ENCODE results near the gene FNBP1L. TPM values are rescaled to one million over a fixed set of nuclear protein-coding genes. Genes with fewer than 3 reads are reported as not detected.

The FNBP1L gene
- total RNA-seq, 2 donors from 2014 or later = 12.2 to 13.2 TPM

DNA sequence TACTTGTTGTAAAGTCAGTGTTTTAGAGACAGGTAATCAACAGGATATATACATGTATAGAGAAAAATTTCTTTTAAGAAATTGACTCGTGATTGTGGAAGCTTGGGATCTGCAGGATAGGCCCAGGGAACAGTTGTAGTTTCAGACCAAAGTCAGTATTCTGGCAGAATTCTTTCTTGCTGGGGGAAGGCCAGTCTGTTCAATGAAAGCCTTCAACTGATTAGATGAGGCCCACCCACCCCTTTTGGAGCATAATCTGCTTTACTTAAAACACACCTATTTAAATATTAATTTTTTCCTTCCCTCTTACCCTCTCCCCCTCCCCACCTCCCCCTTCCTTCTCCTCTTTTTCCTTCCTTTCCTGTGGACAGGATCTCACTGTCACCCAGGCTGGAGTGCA is 48.0 kb downstream of the FNBP1L start:
- no peak for TF ChIP-seq CTCF (IDR thresholded peaks at IDR 0.05)
- no peaks in the 10 kb centered on the region for H3K4me1 ChIP-seq (ENCODE audit: control insufficient read depth in 1 of 2, low read depth in 2 of 2)
- H3K4me3 ChIP-seq = no peak overlapping the region
- no peak overlapping the region for H3K27ac ChIP-seq
- ATAC-seq (ENCODE audit: insufficient number of reproducible peaks, low FRiP score, low read depth) = no peak
- DNase-seq (ENCODE audit: low spot score) = no peak
- no peaks in the 10 kb centered on the region for H3K36me3 ChIP-seq
- H3K27me3 ChIP-seq (replicated peaks; ENCODE audit: insufficient read depth) = no peaks in the 10 kb centered on the region
- no peaks in the 10 kb centered on the region for H3K9me3 ChIP-seq

DNA sequence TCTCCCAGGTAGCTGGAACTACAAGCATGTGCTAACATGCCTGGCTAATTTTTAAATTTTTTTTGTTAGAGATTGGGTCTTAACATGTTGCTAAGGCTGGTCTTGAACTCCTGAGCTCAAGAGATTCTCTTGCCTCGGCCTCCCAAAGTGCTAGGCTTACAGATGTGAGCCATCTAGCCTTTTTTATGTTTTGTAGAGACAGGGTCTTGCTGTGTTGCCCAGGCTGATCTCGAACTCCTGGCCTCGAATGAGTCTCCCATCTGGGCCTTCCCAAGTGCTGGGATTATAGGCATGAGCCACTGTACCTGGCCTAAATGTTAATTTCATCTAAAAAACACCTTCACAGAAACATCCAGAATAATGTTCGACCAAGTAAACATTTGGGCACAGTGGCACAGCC is 48.6 kb downstream of the FNBP1L start:
- DNase-seq (ENCODE audit: low spot score) (no peak), ATAC-seq (ENCODE audit: insufficient number of reproducible peaks, low FRiP score, low read depth) (no peak)
- Histone ChIP-seq H3K27me3 (replicated peaks; ENCODE audit: insufficient read depth) (no peaks in the 10 kb centered on the region), H3K4me1 (ENCODE audit: control insufficient read depth in 1 of 2, low read depth in 2 of 2) (no peaks in the 10 kb centered on the region), H3K36me3 (no peaks in the 10 kb centered on the region), H3K4me3 (no peak overlapping the region), H3K9me3 (no peaks in the 10 kb centered on the region), H3K27ac (no peak overlapping the region)
- TF ChIP-seq CTCF (IDR thresholded peaks at IDR 0.05) = no peak

GRCh38 chr1:93499075-93499474 is 51.2 kb downstream of the FNBP1L start:
- ATAC-seq (ENCODE audit: insufficient number of reproducible peaks, low FRiP score, low read depth) (no peak), DNase-seq (ENCODE audit: low spot score) (no peak)
- Histone ChIP-seq H3K4me3 (no peak overlapping the region), H3K27ac (no peak overlapping the region), H3K4me1 (ENCODE audit: control insufficient read depth in 1 of 2, low read depth in 2 of 2) (no peaks in the 10 kb centered on the region), H3K9me3 (no peaks in the 10 kb centered on the region), H3K36me3 (no peaks in the 10 kb centered on the region), H3K27me3 (replicated peaks; ENCODE audit: insufficient read depth) (no peaks in the 10 kb centered on the region)
- TF ChIP-seq CTCF (IDR thresholded peaks at IDR 0.05) = no peak

DNA sequence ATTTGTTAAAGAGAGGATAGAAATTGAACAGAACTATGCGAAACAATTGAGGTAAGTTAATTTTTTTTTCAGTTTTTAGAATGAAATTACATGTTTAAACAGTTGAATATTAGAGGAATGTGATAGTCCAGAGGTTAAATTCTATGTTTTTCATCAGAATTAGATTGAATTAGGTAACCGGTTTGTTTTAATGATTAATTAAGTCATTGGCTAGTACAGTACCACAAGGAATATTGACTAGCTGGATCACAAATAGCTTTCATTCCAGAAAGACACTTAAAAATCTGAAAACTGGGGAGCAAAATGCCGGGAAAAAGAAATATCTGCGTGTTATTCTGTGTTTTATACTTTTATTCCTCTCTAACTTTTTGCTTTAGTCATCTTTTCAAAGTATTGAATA is 51.6 kb downstream of the FNBP1L start:
- DNase-seq (ENCODE audit: low spot score) = no peak
- Histone ChIP-seq H3K27me3 (replicated peaks; ENCODE audit: insufficient read depth) (no peaks in the 10 kb centered on the region), H3K27ac (no peak overlapping the region), H3K4me3 (no peak overlapping the region), H3K9me3 (no peaks in the 10 kb centered on the region), H3K4me1 (ENCODE audit: control insufficient read depth in 1 of 2, low read depth in 2 of 2) (no peaks in the 10 kb centered on the region), H3K36me3 (no peaks in the 10 kb centered on the region)
- no peak for TF ChIP-seq CTCF (IDR thresholded peaks at IDR 0.05)
- no peak for ATAC-seq (ENCODE audit: insufficient number of reproducible peaks, low FRiP score, low read depth)

DNA sequence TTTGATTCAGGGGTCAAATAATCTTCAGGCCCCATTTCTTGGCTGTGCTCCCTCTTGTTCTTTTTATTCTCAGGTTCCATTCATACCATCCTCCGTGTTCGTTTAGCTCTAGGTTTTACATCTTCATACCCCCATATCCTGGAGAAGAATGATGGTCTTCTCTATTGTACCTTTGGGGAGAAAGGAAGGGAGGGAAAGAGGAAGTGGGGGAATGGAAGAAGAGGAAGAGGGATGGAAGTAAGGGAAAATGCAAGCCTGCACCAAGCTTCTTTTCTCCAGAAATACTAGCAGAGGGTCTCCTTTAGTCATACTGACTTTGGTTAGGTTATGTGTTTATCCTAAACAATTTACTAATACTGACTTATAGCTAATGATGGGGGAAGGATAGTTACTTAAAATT is 52.4 kb downstream of the FNBP1L start:
- Histone ChIP-seq H3K9me3 (no peaks in the 10 kb centered on the region), H3K4me1 (ENCODE audit: control insufficient read depth in 1 of 2, low read depth in 2 of 2) (no peaks in the 10 kb centered on the region), H3K36me3 (no peaks in the 10 kb centered on the region), H3K27ac (no peak overlapping the region), H3K27me3 (replicated peaks; ENCODE audit: insufficient read depth) (no peaks in the 10 kb centered on the region), H3K4me3 (no peak overlapping the region)
- no peak for TF ChIP-seq CTCF (IDR thresholded peaks at IDR 0.05)
- no peak for DNase-seq (ENCODE audit: low spot score)
- no peak for ATAC-seq (ENCODE audit: insufficient number of reproducible peaks, low FRiP score, low read depth)
